GM19468 (cell line): Measurements from ENCODE around the gene DNAH3.
"Not testable (repeated sequence)": the region's sequence is repeated elsewhere in the genome, so short reads cannot be mapped to it uniquely, and the experiment has no call there.

ENCODE experiments used
- ATAC-seq: cut with Tn5 transposase; IDR thresholded peaks from one replicate; pipeline ENCODE4 v1.9.1; 2021; ENCODE audit warnings: mild to moderate bottlenecking, moderate library complexity, moderate number of reproducible peaks; ENCODE audit not compliant: unreplicated experiment; ENCODE audit errors: extremely low read depth

Gene DNAH3

GRCh38 chr16:21023509-21024202 lies 127.0 kb downstream of the DNAH3 start:
- ATAC-seq: no peak

DNA sequence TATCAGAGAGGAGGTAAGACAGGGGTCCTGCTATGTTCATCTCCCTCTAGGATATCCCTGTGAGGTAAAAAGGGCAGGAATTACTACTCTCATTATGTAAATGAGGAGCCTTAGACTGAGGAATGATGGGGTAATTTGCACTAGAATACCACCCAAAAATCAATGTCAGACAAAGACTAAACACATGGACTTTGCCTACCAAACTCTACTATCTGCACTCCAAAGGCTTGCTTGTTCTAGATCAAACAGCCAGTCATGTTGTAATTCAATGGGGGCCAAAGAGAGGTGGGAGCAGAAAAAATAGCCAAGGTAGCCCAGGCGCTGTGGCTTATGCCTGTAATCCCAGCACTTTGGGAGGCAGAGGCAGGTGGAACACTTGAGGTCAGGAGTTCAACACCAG lies 129.3 kb downstream of the DNAH3 start:
- ATAC-seq: no peak

DNA sequence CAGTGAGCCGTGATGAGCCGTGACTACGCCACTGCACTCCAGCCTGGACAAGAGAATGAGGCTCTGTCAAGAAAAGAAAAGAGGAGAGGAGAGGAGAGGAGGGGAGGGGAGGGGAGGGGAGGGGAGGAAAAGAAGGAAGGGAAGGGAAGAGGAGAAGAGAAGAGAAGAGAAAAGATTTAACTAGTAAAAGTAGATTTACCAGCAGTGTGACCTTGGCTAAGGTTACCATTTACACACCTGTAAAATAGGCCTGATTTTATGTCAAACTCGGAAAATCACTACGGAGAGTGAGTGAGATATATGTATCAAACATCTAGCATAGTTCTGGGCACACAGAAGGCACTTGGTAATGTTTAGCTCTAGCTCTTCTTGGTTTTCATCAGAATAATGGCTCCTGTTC lies 140.8 kb downstream of the DNAH3 start:
- no peak for ATAC-seq

GRCh38 chr16:21005008-21005407 lies 145.6 kb downstream of the DNAH3 start:
- no peak for ATAC-seq

GRCh38 chr16:21001262-21001661 lies 149.4 kb downstream of the DNAH3 start:
- ATAC-seq: no peak

- no peak for ATAC-seq
These were observed 153.5 kb downstream of the DNAH3 start for GRCh38 chr16:20997147-20997546.

DNA sequence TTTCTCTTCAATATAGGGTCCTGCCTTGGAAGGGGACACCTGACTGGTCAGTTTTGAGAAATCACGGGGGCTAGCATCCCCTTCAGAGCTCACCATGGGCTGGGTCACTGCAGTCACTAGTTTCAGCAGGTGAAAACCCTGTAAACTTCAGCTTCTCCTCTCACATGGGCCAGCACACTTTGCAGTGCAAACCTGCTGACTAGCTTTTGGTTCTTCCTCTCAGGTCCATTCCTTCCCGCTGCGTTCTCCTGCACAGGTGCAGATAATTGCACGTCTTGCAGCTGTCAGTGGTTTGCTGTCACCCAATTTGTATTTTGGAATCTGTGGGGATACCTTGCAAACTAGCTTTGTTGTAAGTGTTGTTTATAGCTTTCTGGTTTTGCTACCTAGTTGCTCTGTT lies 154.9 kb downstream of the DNAH3 start:
- ATAC-seq: no peak

DNA sequence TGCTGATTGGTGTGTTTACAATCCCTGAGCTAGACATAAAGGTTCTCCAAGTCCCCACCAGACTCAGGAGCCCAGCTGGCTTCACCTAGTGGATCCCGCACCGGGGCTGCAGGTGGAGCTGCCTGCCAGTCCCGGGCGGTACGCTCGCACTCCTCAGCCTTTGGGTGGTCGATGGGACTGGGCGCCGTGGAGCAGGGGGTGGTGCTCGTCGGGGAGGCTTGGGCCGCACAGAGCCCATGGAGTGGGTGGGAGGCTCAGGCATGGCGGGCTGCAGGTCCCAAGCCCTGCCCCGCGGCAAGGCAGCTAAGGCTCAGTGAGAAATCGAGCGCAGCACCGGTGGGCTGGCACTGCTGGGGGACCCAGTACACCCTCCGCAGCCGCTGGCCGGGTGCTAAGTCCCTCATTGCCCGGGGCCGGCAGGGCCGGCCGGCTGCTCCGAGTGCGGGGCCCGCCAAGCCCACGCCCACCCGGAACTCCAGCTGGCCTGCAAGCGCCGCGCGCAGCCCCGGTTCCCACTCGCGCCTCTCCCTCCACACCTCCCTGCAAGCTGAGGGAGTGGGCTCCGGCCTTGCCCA lies 161.1 kb downstream of the DNAH3 start:
- ATAC-seq: not testable (repeated sequence)

GRCh38 chr16:20987049-20987448 lies 163.6 kb downstream of the DNAH3 start:
- ATAC-seq: no peak

DNA sequence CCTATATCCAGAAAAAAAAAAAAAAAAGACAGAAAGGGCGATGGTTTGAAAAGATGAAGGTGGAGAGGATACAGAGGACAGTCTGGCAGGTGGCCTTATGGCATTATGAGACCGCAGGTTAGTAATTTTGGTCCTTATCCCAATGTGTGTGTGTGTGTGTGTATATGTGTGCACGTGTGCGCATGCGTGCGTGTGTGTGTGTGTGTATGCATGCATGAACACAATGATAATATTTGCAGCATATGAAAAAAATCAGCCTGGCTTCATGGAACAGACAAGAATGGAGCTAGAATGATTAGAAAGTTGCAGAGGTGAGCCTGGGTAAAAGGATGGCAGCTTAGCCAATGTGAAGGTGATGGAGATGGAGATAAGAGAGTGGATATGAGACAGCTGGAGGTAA lies 166.6 kb downstream of the DNAH3 start:
- no peak for ATAC-seq

- ATAC-seq: no peak
These were observed 174.1 kb downstream of the DNAH3 start for GRCh38 chr16:20976576-20976975.

DNA sequence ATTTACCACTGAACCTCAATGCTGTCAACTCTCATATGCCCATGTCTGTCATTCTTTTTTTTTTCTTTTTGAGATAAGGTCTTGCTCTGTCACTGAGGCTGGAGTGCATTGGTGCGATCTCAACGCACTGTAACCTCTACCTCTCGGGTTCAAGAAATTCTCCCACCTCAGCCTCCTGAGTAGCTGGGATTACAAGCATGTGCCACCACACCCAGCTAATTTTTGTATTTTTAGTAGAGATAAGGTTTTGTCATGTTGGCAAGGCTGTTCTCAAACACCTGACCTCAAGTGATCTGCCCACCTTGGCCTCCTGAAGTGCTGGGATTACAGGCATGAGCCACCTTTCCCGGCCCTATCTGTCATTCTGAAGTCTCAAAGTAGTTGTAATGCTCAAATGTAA lies 177.4 kb downstream of the DNAH3 start:
- not testable (repeated sequence) for ATAC-seq

DNA sequence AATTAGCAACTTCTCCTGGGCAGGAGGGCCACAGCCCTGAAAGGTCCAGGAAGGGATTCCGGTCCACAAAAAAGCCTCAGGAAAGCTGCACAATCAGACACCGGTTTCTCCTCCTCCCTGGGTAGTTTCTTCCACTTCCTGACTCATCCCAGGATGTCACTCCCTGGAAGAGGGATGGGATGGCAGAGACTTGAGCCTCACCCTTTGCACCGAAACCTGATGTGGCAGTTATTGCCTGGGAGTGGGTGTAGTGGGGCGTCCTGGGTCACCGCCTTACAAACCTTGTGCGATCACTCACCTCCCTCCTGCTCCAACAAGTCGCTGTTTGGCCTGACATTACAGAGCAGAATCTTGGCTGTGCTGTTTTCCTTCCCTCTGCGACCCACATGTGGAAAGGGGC lies 179.2 kb downstream of the DNAH3 start:
- ATAC-seq: no peak

GRCh38 chr16:20969386-20969785 lies 181.3 kb downstream of the DNAH3 start:
- no peak for ATAC-seq

GRCh38 chr16:20968765-20969164 lies 181.9 kb downstream of the DNAH3 start:
- no peak for ATAC-seq

DNA sequence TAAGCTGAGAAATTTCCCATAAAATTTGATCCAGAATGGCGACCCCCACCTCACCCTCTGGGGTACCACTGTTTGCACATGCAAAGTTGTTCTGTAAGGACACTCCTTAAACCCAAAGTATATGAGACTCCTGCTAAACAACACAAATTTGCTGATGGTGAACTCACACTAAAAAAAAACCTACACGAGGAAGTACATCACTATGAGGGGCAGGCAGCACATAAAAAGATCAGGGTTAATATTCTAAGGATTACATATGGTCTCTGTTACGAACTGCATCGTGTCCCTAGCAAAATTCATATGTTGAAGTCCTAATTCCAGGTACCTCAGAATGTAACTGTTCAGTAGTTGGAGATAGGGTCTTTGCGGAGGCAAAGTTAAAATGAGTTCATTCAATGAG lies 189.7 kb downstream of the DNAH3 start:
- ATAC-seq: no peak

- no peak for ATAC-seq
These were observed 193.5 kb downstream of the DNAH3 start for GRCh38 chr16:20957153-20957552.

GRCh38 chr16:20956319-20956718 lies 194.3 kb downstream of the DNAH3 start:
- no peak for ATAC-seq

DNA sequence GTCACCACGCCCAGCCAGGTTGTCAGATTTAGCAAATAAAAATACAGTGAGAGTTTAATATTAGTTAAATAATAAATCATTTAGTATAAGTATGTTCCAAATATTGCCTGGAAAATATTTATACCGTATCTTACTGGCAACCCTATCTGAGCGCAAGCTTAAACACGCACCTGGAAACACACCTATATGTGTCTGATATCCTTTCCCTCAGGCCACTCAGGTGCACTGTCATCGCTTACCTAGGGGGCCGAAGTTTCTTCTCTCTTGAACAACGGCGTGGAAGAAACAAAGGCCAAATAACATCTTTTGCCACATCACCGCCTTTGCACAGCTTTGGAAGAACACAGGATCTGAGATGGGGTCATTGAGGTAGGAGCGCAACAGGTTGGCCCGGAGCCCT lies 196.1 kb downstream of the DNAH3 start:
- ATAC-seq: no peak

DNA sequence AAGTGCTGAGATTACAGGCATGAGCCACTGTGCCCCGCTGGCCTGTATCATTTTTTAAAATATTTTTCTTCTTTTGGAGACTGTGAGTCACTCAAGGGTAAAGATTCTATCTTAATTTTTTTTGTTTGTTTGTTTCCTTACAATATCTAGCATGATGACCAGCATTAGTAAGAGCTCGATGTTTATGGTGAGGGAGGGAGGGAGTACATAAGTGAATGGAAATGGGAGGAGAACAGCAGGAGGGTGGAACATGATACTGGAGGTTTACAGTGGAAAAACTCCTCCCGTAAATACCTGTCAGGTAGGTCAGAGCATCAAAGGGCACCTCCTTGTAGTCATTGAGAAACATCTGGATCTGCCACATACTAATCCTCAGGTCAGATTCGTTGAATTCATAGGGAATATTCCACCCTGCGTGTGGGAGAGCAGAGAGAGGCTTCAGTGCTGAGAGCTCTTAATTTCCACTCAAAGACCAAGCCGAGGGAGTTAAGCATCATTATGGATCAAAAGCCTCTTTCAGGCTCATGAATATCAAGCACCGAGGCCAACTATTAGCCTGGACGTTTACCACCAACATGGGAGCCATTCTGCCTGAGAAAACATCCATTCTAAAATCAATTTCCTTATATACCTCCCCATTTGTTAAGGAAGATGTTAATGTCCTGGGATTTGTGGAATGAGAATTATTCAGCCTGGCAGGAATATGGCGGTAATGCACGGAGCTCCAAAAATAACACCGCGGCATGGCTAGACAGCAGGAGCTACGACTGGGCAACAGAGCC lies 198.3 kb downstream of the DNAH3 start:
- ATAC-seq: no peak

- no peak for ATAC-seq
These were observed 200.4 kb downstream of the DNAH3 start for GRCh38 chr16:20950294-20950693.
